GM19035 (cell line): ENCODE results near the gene MOCS1.
"Not testable (repeated sequence)": the region's sequence is repeated elsewhere in the genome, so short reads cannot be mapped to it uniquely, and the experiment has no call there.

Experiments used
- ATAC-seq: cut with Tn5 transposase; IDR thresholded peaks from one replicate; pipeline ENCODE4 v1.9.1; 2021; ENCODE audit not compliant: unreplicated experiment

The MOCS1 gene

GRCh38 chr6:39934131-39934757 lies at the start of gene MOCS1:
Gene MOCS1, minus strand, starts transcription at chr6:39934462. Its CDS starts 45 bp downstream, at chr6:39934417.
- ATAC-seq, result no peak

- no peak for ATAC-seq
Measured at GRCh38 chr6:39984051-39984450, 49.8 kb upstream of the MOCS1 start.

DNA sequence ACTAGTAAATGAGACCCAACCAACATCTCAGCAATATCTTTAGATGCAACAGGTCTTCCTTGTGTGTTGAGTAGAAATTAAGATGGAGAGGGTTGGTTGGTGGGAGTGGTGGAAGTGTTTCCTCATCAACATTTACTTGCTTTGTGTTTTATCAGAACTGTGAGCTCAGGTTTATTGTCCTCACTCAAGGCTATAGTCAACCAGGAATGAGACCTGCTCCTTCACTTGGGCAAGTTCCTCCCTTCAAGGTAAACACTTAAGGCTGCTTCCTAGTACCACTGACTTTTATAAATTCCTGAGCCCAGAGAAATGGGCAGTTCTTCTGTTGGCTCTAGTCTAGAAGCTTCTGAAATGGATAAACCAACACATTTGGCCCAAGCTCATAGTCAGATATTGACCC lies 48.9 kb upstream of the MOCS1 start:
- ATAC-seq, result no peak

DNA sequence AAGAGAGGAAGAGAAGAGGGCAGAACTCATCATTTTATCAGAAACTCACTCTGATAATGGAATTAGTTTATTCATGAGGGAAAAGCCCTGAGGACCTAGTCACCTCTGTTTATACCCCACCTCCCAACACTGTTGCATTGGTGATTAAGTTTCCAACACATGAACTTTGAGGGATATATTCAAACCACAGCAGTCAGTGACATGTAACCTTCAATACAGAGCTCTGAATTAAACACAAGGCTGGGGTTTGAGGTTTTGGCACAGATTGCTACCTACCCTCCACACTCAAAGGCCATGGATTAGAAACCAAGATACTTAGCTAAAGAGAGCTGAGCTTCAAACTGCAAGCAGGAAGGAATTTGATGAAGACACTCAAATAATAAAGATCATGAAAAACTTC lies 48.5 kb upstream of the MOCS1 start:
- no peak for ATAC-seq

DNA sequence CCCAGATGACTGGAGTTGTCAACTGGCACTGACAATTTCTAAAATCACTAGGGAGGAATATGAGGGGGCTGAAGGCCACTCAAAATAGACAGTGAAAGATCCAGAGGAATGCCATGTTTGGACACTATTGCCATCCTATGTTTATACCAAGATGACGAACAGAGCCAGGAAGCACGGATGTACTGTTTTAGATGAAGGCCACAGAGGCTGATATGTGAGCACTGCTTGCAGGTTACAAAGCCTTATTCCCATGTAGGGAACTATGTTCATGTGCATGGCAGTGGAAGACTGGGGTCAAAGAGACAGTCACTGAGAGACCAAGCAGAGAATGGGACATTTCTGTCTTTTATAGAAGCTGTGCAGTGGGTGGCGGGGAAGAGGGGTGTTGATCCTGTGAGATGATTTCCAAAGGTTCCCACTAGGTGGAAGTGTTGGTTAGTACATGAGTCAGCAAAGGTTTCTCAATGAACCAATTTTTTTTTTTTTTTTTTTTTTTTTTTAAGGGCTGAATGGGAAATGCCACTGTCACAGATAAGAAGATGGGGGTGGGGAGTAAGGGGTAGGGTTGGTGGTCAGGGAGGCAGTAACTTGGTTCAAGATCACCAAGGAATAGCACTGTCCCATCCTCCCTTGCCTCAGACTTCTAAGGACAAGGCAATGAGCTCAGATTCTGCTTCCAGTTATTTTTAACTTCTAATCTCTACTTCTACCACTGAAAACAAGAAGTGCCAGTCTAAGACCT lies 46.7 kb upstream of the MOCS1 start:
- no peak for ATAC-seq

GRCh38 chr6:39979461-39980328 lies 45.4 kb upstream of the MOCS1 start:
- ATAC-seq, result no peak

DNA sequence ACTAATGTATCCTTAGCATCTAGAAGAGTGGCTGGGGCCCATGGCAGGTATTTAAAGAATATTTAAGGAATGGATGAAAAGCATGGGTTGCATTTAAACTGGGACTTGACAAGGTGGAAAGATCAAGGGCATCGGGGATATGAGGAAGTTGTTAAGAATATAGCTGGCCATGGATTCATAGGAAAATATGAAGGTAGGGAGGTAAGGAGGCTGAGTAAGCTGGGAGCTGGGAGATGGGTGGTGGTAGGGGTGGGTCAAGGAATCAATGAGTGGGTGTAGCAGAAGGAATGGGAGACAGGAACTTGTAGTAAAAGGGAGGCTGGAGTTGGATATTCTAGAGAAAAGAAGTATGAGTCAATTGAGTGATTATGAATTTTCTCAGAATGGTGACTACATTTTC lies 44.0 kb upstream of the MOCS1 start:
- no peak for ATAC-seq

DNA sequence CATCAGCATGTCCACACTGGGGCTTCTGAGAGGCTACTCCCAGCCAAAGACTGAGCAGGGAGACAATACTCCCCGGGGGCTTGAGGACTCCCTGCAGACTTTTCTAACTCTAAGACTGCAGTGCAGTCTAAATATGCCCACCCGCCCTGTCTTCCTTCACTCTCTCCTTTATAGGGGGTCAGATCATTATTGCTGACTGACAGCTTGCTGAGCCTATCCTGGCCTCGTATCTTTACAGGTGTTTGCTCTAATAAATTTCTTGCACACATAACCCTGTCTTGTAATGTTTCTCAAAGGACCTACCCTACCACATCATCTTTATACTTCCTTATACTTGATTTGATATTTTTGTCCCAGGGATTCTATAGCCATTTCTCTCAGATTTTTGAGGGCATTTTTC lies 39.4 kb upstream of the MOCS1 start:
- no peak for ATAC-seq

DNA sequence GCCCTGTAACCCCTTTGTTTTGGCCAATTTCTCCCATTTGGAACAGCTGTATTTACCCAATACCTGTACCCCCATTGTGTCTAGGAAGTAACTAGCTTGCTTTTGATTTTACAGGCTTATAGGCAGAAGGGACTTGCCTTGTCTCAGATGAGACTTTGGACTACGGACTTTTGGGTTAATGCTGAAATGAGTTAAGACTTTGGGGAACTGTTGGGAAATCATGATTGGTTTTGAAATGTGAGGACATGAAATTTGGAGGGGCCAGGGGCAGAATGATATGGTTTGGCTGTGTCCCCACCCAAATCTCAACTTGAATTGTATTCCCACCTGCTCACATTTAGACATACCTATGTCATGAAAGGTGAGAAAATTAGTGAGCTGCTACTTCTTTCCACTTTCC lies 38.5 kb upstream of the MOCS1 start:
- ATAC-seq, result not testable (repeated sequence)

- not testable (repeated sequence) for ATAC-seq
Measured at GRCh38 chr6:39971131-39971530, 36.9 kb upstream of the MOCS1 start.

GRCh38 chr6:39965751-39966150 lies 31.5 kb upstream of the MOCS1 start:
- no peak for ATAC-seq

GRCh38 chr6:39964530-39964929 lies 30.3 kb upstream of the MOCS1 start:
- ATAC-seq, result no peak

- ATAC-seq, result no peak
Measured at GRCh38 chr6:39964094-39964493, 29.8 kb upstream of the MOCS1 start.

DNA sequence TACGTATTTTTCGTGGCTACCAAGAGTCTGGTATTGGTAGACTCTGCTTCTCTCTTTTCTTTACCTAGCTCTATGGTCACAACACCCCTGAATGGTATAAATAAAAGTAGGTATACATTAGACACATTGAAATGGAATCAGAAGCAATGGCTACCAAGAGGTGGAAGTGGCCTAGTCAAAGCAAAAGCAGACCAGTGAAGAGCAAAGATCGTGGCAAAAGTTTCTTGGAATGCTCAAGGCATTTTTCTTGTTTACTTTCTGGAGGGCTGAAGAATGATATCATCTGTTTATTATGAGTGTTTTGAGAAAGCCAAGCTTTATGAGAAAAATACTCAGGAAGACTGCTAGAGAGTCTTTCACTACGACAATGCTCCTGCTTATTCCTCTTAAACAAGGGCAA lies 28.6 kb upstream of the MOCS1 start:
- no peak for ATAC-seq

GRCh38 chr6:39961178-39961577 lies 26.9 kb upstream of the MOCS1 start:
- no peak for ATAC-seq

- ATAC-seq, result no peak
Measured at GRCh38 chr6:39958947-39959346, 24.7 kb upstream of the MOCS1 start.

GRCh38 chr6:39956936-39957335 lies 22.7 kb upstream of the MOCS1 start:
- no peak for ATAC-seq

DNA sequence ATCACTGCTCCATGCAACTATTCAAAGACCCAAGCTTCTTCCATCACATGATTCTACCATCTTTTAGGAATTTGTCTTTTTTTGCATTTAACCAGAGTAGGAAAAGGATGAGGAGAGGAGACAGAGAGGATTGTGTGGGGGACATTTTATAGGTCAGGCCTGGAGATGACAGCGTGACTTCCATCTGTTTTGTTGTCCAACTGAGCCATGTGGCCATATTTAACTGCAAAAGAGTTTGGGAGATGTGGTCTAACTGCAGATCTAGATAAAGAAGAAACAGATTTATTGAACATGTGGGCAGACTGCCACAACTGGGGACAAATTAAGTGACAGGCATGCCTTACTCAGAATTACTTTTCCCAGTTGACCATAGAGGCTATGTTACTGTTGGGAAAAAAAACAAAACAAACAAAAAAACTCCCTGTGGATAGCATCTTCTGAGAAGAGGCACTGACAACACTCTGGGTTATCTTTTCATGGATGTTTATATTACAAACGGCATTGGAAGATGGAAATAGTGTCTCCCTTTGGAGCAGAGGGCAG lies 18.9 kb upstream of the MOCS1 start:
- ATAC-seq, result no peak

DNA sequence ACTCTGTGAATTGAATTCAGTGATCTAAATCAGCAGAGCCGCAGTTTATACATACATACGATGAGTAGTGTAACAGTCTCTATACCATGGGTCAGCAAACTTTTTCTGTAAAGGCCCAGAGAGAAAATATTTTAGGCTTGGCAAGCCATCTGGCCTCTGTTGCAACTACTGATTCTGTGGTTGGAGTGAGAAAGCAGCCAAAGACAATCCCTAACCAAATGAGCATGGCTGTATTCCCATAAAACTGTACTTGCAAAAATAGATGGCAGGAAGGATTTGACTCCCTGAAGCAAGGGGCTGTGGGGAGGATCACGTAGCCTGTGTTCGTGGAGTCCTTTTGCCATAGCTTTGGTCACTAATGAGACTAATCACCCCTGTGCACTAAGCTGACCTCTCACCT lies 17.9 kb upstream of the MOCS1 start:
- no peak for ATAC-seq

DNA sequence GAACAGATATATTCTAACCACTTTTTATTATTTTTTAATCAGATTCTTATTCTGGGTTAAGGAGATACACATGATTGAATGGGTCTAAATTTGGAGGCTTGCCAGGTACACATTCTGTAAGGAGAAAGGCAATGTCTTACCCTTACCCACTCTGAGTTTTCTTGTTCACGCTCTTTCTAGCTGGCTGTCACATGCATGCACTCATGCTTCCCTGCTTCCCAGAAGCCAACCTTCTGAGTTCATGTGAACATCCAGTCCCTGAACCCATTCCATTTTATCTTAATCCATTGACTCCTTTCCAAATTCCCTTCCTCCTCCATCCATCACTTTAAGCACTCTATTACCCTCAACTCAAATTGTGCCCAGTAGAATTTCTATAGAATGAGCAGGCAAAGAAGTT lies 17.5 kb upstream of the MOCS1 start:
- ATAC-seq, result no peak

DNA sequence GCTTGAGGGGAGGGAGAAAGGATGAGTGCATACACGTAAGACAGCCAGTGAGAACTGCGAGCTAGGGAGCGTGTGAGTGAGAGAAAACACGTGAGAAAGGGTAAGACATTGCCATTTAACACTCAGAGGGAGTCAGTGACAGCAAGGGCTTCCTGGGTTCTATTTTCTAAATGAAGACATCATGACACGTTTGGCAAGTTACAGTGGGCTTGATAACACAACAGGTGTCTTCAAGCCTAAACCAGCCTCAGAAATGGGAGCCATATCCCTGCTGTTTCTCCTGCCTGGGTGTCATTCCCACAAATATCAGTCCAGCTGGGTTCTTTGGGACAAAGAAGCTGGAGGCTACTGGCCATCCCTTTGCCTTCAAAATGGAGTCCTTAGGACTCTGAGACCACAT lies 16.9 kb upstream of the MOCS1 start:
- ATAC-seq, result no peak
